Testis (tissue), 2 donors: ENCODE measurements around the gene SCAF11.

Experiments
- CTCF ChIP-seq, 3 experiments: fragments of 450-650 bp in 2 of 3; fragments of 200-600 bp in 1 of 3; sonication (generic) in 1 of 3; IDR thresholded peaks; one replicate each; pipeline ENCODE4 v1.5.1; 2016 to 2019; ENCODE audit warnings: antibody characterized with exemption in 3 of 3, mild to moderate bottlenecking in 2 of 3, moderate library complexity in 1 of 3
- POLR2A ChIP-seq: fragments of 450-650 bp; IDR thresholded peaks from one replicate; pipeline ENCODE4 v1.6.1; 2017; ENCODE audit warnings: antibody characterized with exemption, mild to moderate bottlenecking, moderate library complexity

- no peak for TF ChIP-seq CTCF (IDR thresholded peaks at IDR 0.05)
- TF ChIP-seq POLR2A, result no peak
Observed at GRCh38 chr12:45981075-45981837, 9.1 kb downstream of the SCAF11 start.
